GM12878 (cell line): ENCODE measurements around the gene TTC4. TPM values are rescaled to one million over a fixed set of nuclear protein-coding genes. Genes with fewer than 3 reads are reported as not detected.

Source experiments
- ATAC-seq: fragments of 200-7000 bp; cut with Tn5 transposase; 3 replicates; pipeline ENCODE4 v1.9.1; 2020; ENCODE audit warnings: mild to moderate bottlenecking, moderate library complexity
- BruUV-seq: library from RNA; stranded (reverse); fragments of 400-500 nt; replicated peaks from 2 replicates; lab custom pipeline; 2021; lab: Mats Ljungman, UMichigan
- CTCF ChIA-PET: fragments of 300-600 bp; sonication (Branson Sonifier 250); formaldehyde crosslinking; extraction: SDS; loops from one replicate; lab custom pipeline; 2021; ENCODE audit warnings: inconsistent platforms; lab: Yijun Ruan, JAX
- POLR2A ChIA-PET: fragments of 350-600 bp; formaldehyde crosslinking; extraction: SDS; loops from one replicate; lab custom pipeline; 2021; ENCODE audit warnings: inconsistent platforms; lab: Charles Lee
- RAD21 ChIA-PET: fragments of 300-600 bp; sonication (Branson Sonifier 250); formaldehyde crosslinking; loops from one replicate; lab custom pipeline; 2023; ENCODE audit warnings: antibody characterized with exemption; ENCODE audit not compliant: unreplicated experiment; lab: Charles Lee
- SMC1A ChIA-PET: fragments of 300-600 bp; sonication (Branson Sonifier 250); formaldehyde crosslinking; loops from one replicate; lab custom pipeline; 2023; ENCODE audit not compliant: unreplicated experiment, uncharacterized antibody; lab: Charles Lee
- DNase-seq: peaks from one replicate; pipeline ENCODE4 v3.0.0-alpha.2; 2011; ENCODE audit warnings: low read depth, low spot score
- FAIRE-seq: peaks from 3 replicates; lab custom pipeline; 2011; peaks lifted over from hg19 to GRCh38; lab: Jason Lieb, UNC
- H2AFZ ChIP-seq: 2 replicates; pipeline ENCODE4 v1.6.0; 2011; ENCODE audit warnings: low read depth, low read length, control low read depth; ENCODE audit not compliant: control insufficient read depth
- H3K27ac ChIP-seq: 2 replicates; pipeline ENCODE4 v1.5.1; 2011; ENCODE audit warnings: control low read depth; ENCODE audit not compliant: control insufficient read depth, insufficient read depth
- H3K27me3 ChIP-seq, 2 experiments: replicated peaks in 1 of 2; 2 replicates each; pipeline versions ENCODE4 v1.6.0 to v1.6.1; 2011; ENCODE audit warnings: low read length in 1 of 2; ENCODE audit not compliant: control insufficient read depth in 2 of 2, insufficient read depth in 2 of 2
- H3K36me3 ChIP-seq, 2 experiments: 2 replicates each; pipeline ENCODE4 v1.5.1; 2011; ENCODE audit warnings: low read length in 1 of 2; ENCODE audit not compliant: control insufficient read depth in 2 of 2, insufficient read depth in 2 of 2
- H3K4me1 ChIP-seq: 2 replicates; pipeline ENCODE4 v1.6.1; 2011; ENCODE audit warnings: mild to moderate bottlenecking, low read length, moderate library complexity, mixed read lengths; ENCODE audit not compliant: control insufficient read depth, insufficient read depth
- H3K4me2 ChIP-seq: 2 replicates; pipeline ENCODE4 v1.6.0; 2011; ENCODE audit warnings: control low read depth; ENCODE audit not compliant: control insufficient read depth, insufficient read depth
- H3K4me3 ChIP-seq: fragments of 200-600 bp; sonication (generic); 2 replicates; pipeline ENCODE4 v1.5.1; 2016
- H3K79me2 ChIP-seq: 2 replicates; pipeline ENCODE4 v1.6.0; 2011; ENCODE audit warnings: low read length; ENCODE audit not compliant: control insufficient read depth, insufficient read depth
- H3K9ac ChIP-seq: 2 replicates; pipeline ENCODE4 v1.8.0; 2011; ENCODE audit warnings: low read length, control low read depth, mixed read lengths; ENCODE audit not compliant: control insufficient read depth, insufficient read depth
- H3K9me3 ChIP-seq: replicated peaks from 3 replicates; pipeline ENCODE4 v1.5.1; 2011; ENCODE audit warnings: mild to moderate bottlenecking, low read length; ENCODE audit not compliant: control insufficient read depth, insufficient read depth
- H4K20me1 ChIP-seq: 2 replicates; pipeline ENCODE4 v1.6.0; 2011; ENCODE audit not compliant: control insufficient read depth, insufficient read depth
- BMI1 ChIP-seq: fragments of 450-650 bp; IDR thresholded peaks from 2 replicates; pipeline ENCODE4 v1.6.1; 2016; ENCODE audit warnings: mild to moderate bottlenecking, moderate library complexity, borderline replicate concordance
- E2F4 ChIP-seq: IDR thresholded peaks from 2 replicates; pipeline ENCODE4 v1.6.1; 2012; ENCODE audit warnings: low read depth, low read length, improper control_type of control experiment
- JUNB ChIP-seq: IDR thresholded peaks from 2 replicates; pipeline ENCODE4 v1.6.1; 2016; ENCODE audit warnings: antibody characterized with exemption, mild to moderate bottlenecking
- NFYB ChIP-seq: IDR thresholded peaks from 2 replicates; pipeline ENCODE4 v1.6.1; 2011; ENCODE audit warnings: low read depth, mild to moderate bottlenecking, low read length, improper control_type of control experiment, moderate library complexity; ENCODE audit not compliant: insufficient read depth
- SUPT20H ChIP-seq: IDR thresholded peaks from 2 replicates; pipeline ENCODE4 v1.6.1; 2011; ENCODE audit warnings: low read depth, mild to moderate bottlenecking, low read length, moderate library complexity, borderline replicate concordance; ENCODE audit not compliant: control insufficient read depth
- SUZ12 ChIP-seq: fragments of 200-600 bp; sonication (generic); IDR thresholded peaks from one replicate; pipeline ENCODE4 v1.6.1; 2018; ENCODE audit warnings: antibody characterized with exemption, mild to moderate bottlenecking; ENCODE audit not compliant: unreplicated experiment
- TCF3 ChIP-seq: IDR thresholded peaks from 2 replicates; pipeline ENCODE4 v1.6.1; 2012; ENCODE audit warnings: low read depth, mild to moderate bottlenecking, low read length, borderline replicate concordance; ENCODE audit not compliant: insufficient read depth
- WGBS: methylation state at CpG from one replicate; pipeline ENCODE4 v1.1.6; 2016; ENCODE audit warnings: low lambda C conversion rate; ENCODE audit not compliant: insufficient replicate concordance, insufficient coverage; ENCODE audit errors: missing lambda C conversion rate; 5-methylcytosine and 5-hydroxymethylcytosine counted together
- in situ Hi-C: fragments of 300-500 bp; cut with MboI; formaldehyde crosslinking; loops from 9 replicates; pipeline ENCODE4 v1.14.3; 2018; ENCODE audit warnings: mixed read lengths
- intact Hi-C: fragments of 100-400 bp; cut with micrococcal nuclease; formaldehyde crosslinking; loops from one replicate; pipeline ENCODE4 v1.14.2; 2022; ENCODE audit not compliant: unreplicated experiment
- polyA plus RNA-seq, 11 experiments: library from polyadenylated mRNA; depleted of rRNA in 4 of 11; unstranded in 6 of 11; stranded (reverse) in 5 of 11; fragments of >200 nt; fragmentation: Nextera tagmentation in 4 of 11; fragmentation: Illumina TruSeq in 1 of 11; extraction: Ambion mirVana in 4 of 11; extraction: Trizol in 1 of 11; gene quantifications; 1 replicate in 1 of 11; 2 replicates in 10 of 11; pipeline versions ENCODE4 v1.2.1 to v1.2.3, GENCODE V29; 2011 to 2016; ENCODE audit warnings: inconsistent platforms in 2 of 11, missing spikeins in 2 of 11, low read depth in 1 of 11
- total RNA-seq, 4 experiments: library from RNA; depleted of rRNA in 3 of 4; stranded (reverse); fragments of >200 nt in 3 of 4; fragmentation: Illumina TruSeq in 1 of 4; extraction: Trizol in 1 of 4; gene quantifications; 2 replicates each; pipeline versions ENCODE4 v1.2.1 to v1.2.3, GENCODE V29; 2013 to 2021

TTC4 gene
- total and polyA plus RNA-seq, 10 of the 15 experiments (the other 5 are each of a cell fraction or from before 2014, with no cell fraction given) = 23.4 to 50.5 (median 36.0) TPM

GRCh38 chr1:54767526-54767925, 51.9 kb downstream of the TTC4 start:
- ChIA-PET POLR2A (no interaction called here), CTCF (interaction anchor here (1.2 to 8.9 kb wide), 4 partner anchors 28 to 42 kb away, joined by 6 to 60 read pairs (median 7); partner anchors contain the start of gene TTC22), RAD21 (interaction anchor here (1.2 to 1.5 kb wide), 3 partner anchors 11 to 34 kb away, joined by 3 to 10 read pairs (median 5); partner anchors contain the start of gene TTC22), SMC1A (interaction anchor here (0.9 to 2.0 kb wide), 5 partner anchors 28 to 110 kb away, joined by 3 to 6 read pairs (median 4); no protein-coding TSS in a partner anchor)
- no peak for TF ChIP-seq NFYB
- TF ChIP-seq JUNB = no peak
- TF ChIP-seq SUPT20H = no peak
- TF ChIP-seq BMI1 = no peak
- TF ChIP-seq TCF3 = no peak
- TF ChIP-seq SUZ12 = no peak
- no peak for TF ChIP-seq E2F4
- no peak overlapping the region for H3K9ac ChIP-seq
- H3K27me3 ChIP-seq = no peaks in the 10 kb centered on the region
- FAIRE-seq (no peak), DNase-seq (no peak), ATAC-seq (no peak)
- H2AFZ ChIP-seq = no peak overlapping the region
- BruUV-seq = no TSS peak
- H4K20me1 ChIP-seq = no peaks in the 10 kb centered on the region
- no peaks in the 10 kb centered on the region for H3K36me3 ChIP-seq
- peaks cover 9% of the 10 kb centered on the region for H3K4me1 ChIP-seq
- in situ Hi-C loops (no loop called here), intact Hi-C loops (no loop called here)
- H3K79me2 ChIP-seq = peaks cover 17% of the 10 kb centered on the region
- no peak overlapping the region for H3K27ac ChIP-seq
- no peaks in the 10 kb centered on the region for H3K9me3 ChIP-seq
- H3K4me3 ChIP-seq = no peak overlapping the region
- WGBS = 17% methylated on average over 5 of the region's 6 CpGs
- no peak overlapping the region for H3K4me2 ChIP-seq
